Measurements from ENCODE around the gene AP1M1. TPM values are rescaled to one million over a fixed set of nuclear protein-coding genes. Genes with fewer than 3 reads are reported as not detected.

AP1M1 gene
- total RNA-seq, 1 donor from 2014 or later, result 84.5 TPM

DNA sequence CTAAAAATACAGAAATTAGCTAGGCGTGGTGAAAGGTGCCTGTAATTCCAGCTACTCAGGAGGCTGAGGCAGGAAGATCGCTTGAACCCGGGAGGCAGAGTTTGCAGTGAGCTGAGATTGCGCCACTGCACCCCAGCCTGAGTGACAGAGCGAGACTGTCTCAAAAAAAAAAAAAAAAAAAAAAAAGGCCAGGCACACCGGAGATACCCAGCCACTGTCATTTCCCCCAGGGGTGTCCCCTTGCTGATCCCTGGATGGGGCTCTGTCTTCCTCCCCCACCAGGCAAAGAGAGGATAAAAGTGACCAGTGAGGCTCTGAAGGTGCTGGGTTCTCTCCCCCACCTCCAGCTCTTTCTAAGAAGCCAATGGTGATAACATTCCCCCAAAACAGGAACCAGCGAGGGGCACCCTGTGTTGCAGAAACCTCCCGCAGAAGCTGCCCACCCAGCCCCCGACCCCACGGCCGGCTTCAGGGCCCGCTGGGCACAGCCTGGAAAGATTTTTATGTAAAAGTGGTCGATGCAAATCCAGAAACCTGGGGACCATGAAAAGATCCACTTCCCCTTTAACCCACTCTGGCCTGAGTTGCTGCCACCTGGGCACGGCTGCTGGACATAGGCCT, 65.5 kb downstream of the AP1M1 start:
- H3K4me3 ChIP-seq, result no peak overlapping the region
- no peak for TF ChIP-seq POLR2AphosphoS5 (IDR thresholded peaks at IDR 0.05; ENCODE audit: insufficient read depth in 1 of 2, low read depth in 1 of 2)
- TF ChIP-seq, protein P1, sequence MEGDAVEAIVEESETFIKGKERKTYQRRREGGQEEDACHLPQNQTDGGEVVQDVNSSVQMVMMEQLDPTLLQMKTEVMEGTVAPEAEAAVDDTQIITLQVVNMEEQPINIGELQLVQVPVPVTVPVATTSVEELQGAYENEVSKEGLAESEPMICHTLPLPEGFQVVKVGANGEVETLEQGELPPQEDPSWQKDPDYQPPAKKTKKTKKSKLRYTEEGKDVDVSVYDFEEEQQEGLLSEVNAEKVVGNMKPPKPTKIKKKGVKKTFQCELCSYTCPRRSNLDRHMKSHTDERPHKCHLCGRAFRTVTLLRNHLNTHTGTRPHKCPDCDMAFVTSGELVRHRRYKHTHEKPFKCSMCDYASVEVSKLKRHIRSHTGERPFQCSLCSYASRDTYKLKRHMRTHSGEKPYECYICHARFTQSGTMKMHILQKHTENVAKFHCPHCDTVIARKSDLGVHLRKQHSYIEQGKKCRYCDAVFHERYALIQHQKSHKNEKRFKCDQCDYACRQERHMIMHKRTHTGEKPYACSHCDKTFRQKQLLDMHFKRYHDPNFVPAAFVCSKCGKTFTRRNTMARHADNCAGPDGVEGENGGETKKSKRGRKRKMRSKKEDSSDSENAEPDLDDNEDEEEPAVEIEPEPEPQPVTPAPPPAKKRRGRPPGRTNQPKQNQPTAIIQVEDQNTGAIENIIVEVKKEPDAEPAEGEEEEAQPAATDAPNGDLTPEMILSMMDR (IDR thresholded peaks at IDR 0.05), result no peak
- TF ChIP-seq POLR2A (IDR thresholded peaks at IDR 0.05), result no peak
- no peaks in the 10 kb centered on the region for H3K27me3 ChIP-seq
- H3K27ac ChIP-seq, result no peak overlapping the region
- no peaks in the 10 kb centered on the region for H3K36me3 ChIP-seq
- intact Hi-C loops (cut with DNase I), result no loop called here
- peaks cover 9% of the 10 kb centered on the region for H3K4me1 ChIP-seq
- DNase-seq (ENCODE audit: extremely low spot score in 2 of 2), result no peak
- H3K9me3 ChIP-seq, result no peaks in the 10 kb centered on the region

DNA sequence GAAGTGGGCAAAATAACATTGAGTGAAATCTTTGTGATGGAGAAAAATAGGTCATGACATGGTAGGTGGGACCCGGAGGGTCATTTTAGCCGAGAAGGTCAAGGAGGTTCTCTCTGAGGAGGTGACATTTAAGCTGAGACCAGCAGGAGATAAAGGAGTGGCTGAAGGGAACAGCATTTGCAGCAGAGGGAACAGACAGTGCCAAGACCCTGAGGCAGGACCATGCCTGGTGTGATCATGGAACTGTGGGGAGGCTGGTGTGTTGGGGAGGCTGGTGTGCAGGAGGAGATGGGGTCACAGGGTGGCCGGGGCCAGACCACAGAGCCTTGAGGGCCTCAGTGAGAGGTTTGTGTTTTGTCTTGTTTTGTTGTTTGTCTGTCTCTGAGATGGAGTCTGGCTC, 67.5 kb downstream of the AP1M1 start:
- intact Hi-C loops (cut with DNase I), result no loop called here
- H3K27me3 ChIP-seq, result no peaks in the 10 kb centered on the region
- no peak for TF ChIP-seq POLR2AphosphoS5 (IDR thresholded peaks at IDR 0.05; ENCODE audit: insufficient read depth in 1 of 2, low read depth in 1 of 2)
- TF ChIP-seq POLR2A (IDR thresholded peaks at IDR 0.05), result no peak
- TF ChIP-seq, protein P1 (IDR thresholded peaks at IDR 0.05), result no peak
- H3K4me3 ChIP-seq, result no peak overlapping the region
- no peak overlapping the region for H3K27ac ChIP-seq
- peaks cover 9% of the 10 kb centered on the region for H3K4me1 ChIP-seq
- DNase-seq (ENCODE audit: extremely low spot score in 2 of 2), result no peak
- no peaks in the 10 kb centered on the region for H3K36me3 ChIP-seq
- H3K9me3 ChIP-seq, result no peaks in the 10 kb centered on the region

DNA sequence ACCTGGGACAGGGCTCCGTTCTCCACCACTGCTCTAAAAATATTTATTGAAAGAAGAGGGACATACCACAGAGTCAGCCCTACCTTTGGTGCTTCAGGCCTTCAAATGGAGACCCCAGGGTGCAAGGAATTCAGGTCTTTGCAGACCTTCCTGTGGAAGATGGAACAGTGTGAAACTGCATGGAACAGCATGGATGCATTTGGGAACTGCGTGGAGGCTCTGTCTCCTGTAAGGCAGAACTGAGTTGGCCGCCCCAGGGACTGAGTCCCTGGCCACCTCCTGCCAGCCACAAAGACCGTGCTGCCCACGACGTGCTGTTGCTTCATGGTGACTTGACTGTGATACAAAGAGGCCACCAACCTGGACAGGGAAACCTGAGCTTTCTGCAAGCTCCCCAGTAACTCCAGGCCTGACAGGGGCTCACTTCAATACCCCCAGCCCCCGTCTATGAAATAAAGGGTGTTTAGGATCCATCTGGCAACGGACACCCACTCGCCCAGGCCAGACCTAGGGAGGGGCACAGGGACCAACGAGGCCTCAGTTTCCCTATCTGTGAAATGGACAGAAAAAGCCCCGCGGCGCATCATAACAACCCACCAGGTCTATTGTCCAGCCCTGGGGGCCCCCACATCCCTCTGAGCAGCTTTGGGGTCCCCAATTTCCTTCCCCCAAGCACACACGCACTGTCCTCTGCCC, 68.3 kb downstream of the AP1M1 start:
- intact Hi-C loops (cut with DNase I), result no loop called here
- no peaks in the 10 kb centered on the region for H3K36me3 ChIP-seq
- no peaks in the 10 kb centered on the region for H3K9me3 ChIP-seq
- no peak overlapping the region for H3K4me3 ChIP-seq
- no peaks in the 10 kb centered on the region for H3K27me3 ChIP-seq
- TF ChIP-seq, protein P1 (IDR thresholded peaks at IDR 0.05), result no peak
- TF ChIP-seq POLR2AphosphoS5 (IDR thresholded peaks at IDR 0.05; ENCODE audit: insufficient read depth in 1 of 2, low read depth in 1 of 2), result no peak
- no peak for TF ChIP-seq POLR2A (IDR thresholded peaks at IDR 0.05)
- no peak overlapping the region for H3K27ac ChIP-seq
- peaks cover 9% of the 10 kb centered on the region for H3K4me1 ChIP-seq
- no peak for DNase-seq (ENCODE audit: extremely low spot score in 2 of 2)

DNA sequence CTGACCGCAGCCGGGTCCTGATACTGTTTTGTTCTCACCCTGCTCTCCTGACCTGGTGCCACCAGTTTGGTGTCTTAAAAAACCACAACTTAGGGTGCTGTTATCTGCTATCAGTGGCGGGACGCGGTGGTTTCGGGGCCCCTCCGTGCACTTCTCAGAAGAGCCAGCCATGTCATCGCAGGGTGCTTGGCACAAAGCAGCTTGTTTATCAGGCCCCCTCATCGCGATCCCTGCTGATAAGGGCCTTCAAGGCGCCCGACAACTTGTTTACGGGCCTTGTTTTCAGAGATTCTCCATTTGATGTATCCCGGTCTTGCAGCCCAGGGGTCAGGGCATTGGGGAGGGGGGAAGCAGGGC, 68.9 kb downstream of the AP1M1 start:
- Histone ChIP-seq H3K36me3 (no peaks in the 10 kb centered on the region), H3K4me3 (no peak overlapping the region), H3K9me3 (no peaks in the 10 kb centered on the region), H3K27me3 (no peaks in the 10 kb centered on the region), H3K27ac (no peak overlapping the region), H3K4me1 (peaks cover 7% of the 10 kb centered on the region)
- intact Hi-C loops (cut with DNase I), result no loop called here
- TF ChIP-seq POLR2A (IDR thresholded peaks at IDR 0.05) (no peak), POLR2AphosphoS5 (IDR thresholded peaks at IDR 0.05; ENCODE audit: insufficient read depth in 1 of 2, low read depth in 1 of 2) (no peak)
- TF ChIP-seq, protein P1 (IDR thresholded peaks at IDR 0.05), result no peak
- DNase-seq (ENCODE audit: extremely low spot score in 2 of 2), result no peak

DNA sequence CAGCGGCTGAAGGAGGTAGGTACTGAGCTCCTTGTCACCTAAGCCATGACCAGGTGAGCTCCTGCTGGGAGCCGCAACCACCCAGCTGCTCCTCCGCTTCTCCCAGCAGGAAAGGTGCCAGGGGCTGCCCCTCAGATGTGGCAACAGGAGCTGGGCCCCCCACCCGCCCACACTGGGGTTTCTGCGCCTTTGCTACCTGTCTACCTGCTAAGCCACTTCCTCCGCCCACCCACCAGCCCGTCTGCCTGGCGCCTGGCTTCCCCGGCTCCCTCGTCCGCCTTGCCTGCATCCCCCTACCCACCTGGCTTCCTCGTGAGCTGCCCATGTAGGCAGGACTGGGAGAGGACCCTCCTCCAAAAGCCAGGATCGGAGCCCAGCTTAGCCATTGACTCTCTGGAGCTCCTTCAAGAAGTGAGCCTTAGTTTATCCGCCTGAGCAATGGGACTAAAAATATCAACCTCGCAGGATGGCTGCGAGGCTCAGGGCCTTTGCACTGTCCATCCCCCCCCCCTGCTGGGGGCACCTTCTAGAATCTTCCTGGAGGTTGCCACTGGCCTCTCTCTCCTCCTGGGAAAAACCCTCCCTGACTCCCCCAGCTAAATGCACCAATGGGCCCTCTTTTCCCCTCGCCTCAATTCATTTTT, 71.1 kb downstream of the AP1M1 start:
- H3K4me3 ChIP-seq, result no peak overlapping the region
- H3K27ac ChIP-seq, result no peak overlapping the region
- no peak for TF ChIP-seq POLR2AphosphoS5 (IDR thresholded peaks at IDR 0.05; ENCODE audit: insufficient read depth in 1 of 2, low read depth in 1 of 2)
- no peak for TF ChIP-seq POLR2A (IDR thresholded peaks at IDR 0.05)
- TF ChIP-seq, protein P1 (IDR thresholded peaks at IDR 0.05), result no peak
- no peak for DNase-seq (ENCODE audit: extremely low spot score in 2 of 2)
- peaks cover 6% of the 10 kb centered on the region for H3K4me1 ChIP-seq
- H3K36me3 ChIP-seq, result no peaks in the 10 kb centered on the region
- H3K9me3 ChIP-seq, result no peaks in the 10 kb centered on the region
- intact Hi-C loops (cut with DNase I), result no loop called here
- H3K27me3 ChIP-seq, result no peaks in the 10 kb centered on the region

All from vagina (tissue), 2 donors.